MCF 10A (cell line): ENCODE data around the gene B3GNT7. TPM values are rescaled to one million over a fixed set of nuclear protein-coding genes. Genes with fewer than 3 reads are reported as not detected.

Source experiments
- BruUV-seq: library from RNA; stranded (reverse); fragments of 400-500 nt; replicated peaks from 2 replicates; lab custom pipeline; 2021; lab: Mats Ljungman, UMichigan
- CTCF ChIA-PET: fragments of 300-600 bp; sonication (Branson Sonifier 250); formaldehyde crosslinking; extraction: SDS; loops from one replicate; lab custom pipeline; 2021; ENCODE audit warnings: antibody characterized with exemption, inconsistent platforms; lab: Yijun Ruan, JAX
- POLR2A ChIA-PET: fragments of 300-600, 350-650 bp; sonication (Branson Sonifier 250); formaldehyde crosslinking; extraction: SDS; loops from one replicate; lab custom pipeline; 2020; ENCODE audit warnings: antibody characterized with exemption, inconsistent platforms; lab: Yijun Ruan, JAX
- DNase-seq: peaks from one replicate; pipeline ENCODE4 v3.0.0-alpha.2; 2018; ENCODE audit not compliant: unreplicated experiment
- H3K27ac Mint-ChIP-seq: one replicate; pipeline ENCODE4 v1.8.0; 2022; ENCODE audit warnings: mild to moderate bottlenecking, low read depth, mixed read lengths; ENCODE audit not compliant: unreplicated experiment
- H3K27me3 Mint-ChIP-seq: one replicate; pipeline ENCODE4 v1.8.0; 2022; ENCODE audit warnings: mixed read lengths; ENCODE audit not compliant: insufficient read depth, unreplicated experiment
- H3K36me3 Mint-ChIP-seq: one replicate; pipeline ENCODE4 v1.8.0; 2022; ENCODE audit warnings: mild to moderate bottlenecking, moderate library complexity, mixed read lengths; ENCODE audit not compliant: insufficient read depth, unreplicated experiment
- H3K4me1 Mint-ChIP-seq: one replicate; pipeline ENCODE4 v1.8.0; 2022; ENCODE audit warnings: mixed read lengths; ENCODE audit not compliant: insufficient read depth, unreplicated experiment
- H3K4me3 Mint-ChIP-seq: one replicate; pipeline ENCODE4 v1.8.0; 2022; ENCODE audit warnings: mild to moderate bottlenecking, moderate library complexity, mixed read lengths; ENCODE audit not compliant: unreplicated experiment
- H3K9me3 Mint-ChIP-seq: one replicate; pipeline ENCODE4 v1.8.0; 2022; ENCODE audit warnings: mixed read lengths; ENCODE audit not compliant: unreplicated experiment
- CTCF ChIP-seq: fragments of 200-600 bp; IDR thresholded peaks from one replicate; pipeline ENCODE4 v1.8.0; 2022; ENCODE audit warnings: antibody characterized with exemption, mild to moderate bottlenecking; ENCODE audit not compliant: unreplicated experiment
- intact Hi-C: fragments of 100-400 bp; cut with micrococcal nuclease; formaldehyde crosslinking; loops from 2 replicates; pipeline ENCODE4 v1.14.1; 2022
- total RNA-seq: library from RNA; stranded (reverse); gene quantifications from 2 replicates; pipeline ENCODE4 v1.2.3, GENCODE V29; 2022

The B3GNT7 gene
- total RNA-seq, 1 experiment from 2014 or later, result not detected

GRCh38 chr2:231393149-231394131, 2.1 kb upstream of the B3GNT7 start:
- DNase-seq, result no peak
- POLR2A ChIA-PET, result no interaction called here
- Mint-ChIP-seq H3K36me3 (no peaks in the 10 kb centered on the region), H3K9me3 (no peaks in the 10 kb centered on the region), H3K27ac (no peak overlapping the region), H3K27me3 (no peaks in the 10 kb centered on the region), H3K4me3 (no peak overlapping the region), H3K4me1 (peaks cover under 1% of the 10 kb centered on the region)
- BruUV-seq, result no TSS peak
- intact Hi-C loops, result no loop called here
- no peak for TF ChIP-seq CTCF
- CTCF ChIA-PET, result interaction anchor here (0.6 to 1.2 kb wide), 7 partner anchors 12 to 1647 kb away, joined by 3 read pairs; no protein-coding TSS in a partner anchor

- Mint-ChIP-seq H3K36me3 (no peaks in the 10 kb centered on the region), H3K27me3 (no peaks in the 10 kb centered on the region), H3K27ac (no peak overlapping the region), H3K9me3 (no peaks in the 10 kb centered on the region), H3K4me1 (no peaks in the 10 kb centered on the region), H3K4me3 (peak overlapping the region; percentile 35)
- BruUV-seq, result no TSS peak
- ChIA-PET CTCF (interaction anchor here (0.6 to 1.3 kb wide), 5 partner anchors 11 to 1648 kb away, joined by 3 to 4 read pairs (median 3); no protein-coding TSS in a partner anchor), POLR2A (interaction anchor here (0.5 to 0.7 kb wide), 2 partner anchors 117 to 148 kb away, joined by 3 to 5 read pairs; no protein-coding TSS in a partner anchor)
- intact Hi-C loops, result no loop called here
- no peak for DNase-seq
- peak; percentile 16 for TF ChIP-seq CTCF
Observed at GRCh38 chr2:231394211-231395141, 1.0 kb upstream of the B3GNT7 start.

GRCh38 chr2:231396058-231396821, 730 bp downstream of the B3GNT7 start:
- TF ChIP-seq CTCF, result no peak
- Mint-ChIP-seq H3K4me1 (no peaks in the 10 kb centered on the region), H3K27ac (no peak overlapping the region), H3K27me3 (no peaks in the 10 kb centered on the region), H3K36me3 (no peaks in the 10 kb centered on the region), H3K4me3 (no peak overlapping the region), H3K9me3 (no peaks in the 10 kb centered on the region)
- no TSS peak for BruUV-seq
- intact Hi-C loops, result no loop called here
- no peak for DNase-seq
- CTCF ChIA-PET, result interaction anchor here (0.6 to 1.3 kb wide), 5 partner anchors 111 to 177 kb away, joined by 3 to 6 read pairs (median 3); no protein-coding TSS in a partner anchor
- POLR2A ChIA-PET, result no interaction called here
